Activated CD4-positive, alpha-beta T cell treated with anti-CD3 and anti-CD28 coated beads for 1 hour (primary cell): ENCODE data around the gene CHMP6.

Experiments
- DNase-seq: peaks from one replicate; pipeline ENCODE4 v3.0.0-alpha.2; 2020

CHMP6 gene

GRCh38 chr17:80995131-80995530 is 3.5 kb downstream of the CHMP6 start:
- no peak for DNase-seq

GRCh38 chr17:80996422-80997305 is 5.0 kb downstream of the CHMP6 start:
- no peak for DNase-seq

- no peak for DNase-seq
Observed at GRCh38 chr17:80997424-80998117, 5.9 kb downstream of the CHMP6 start.

GRCh38 chr17:80998118-80998747 is 6.6 kb downstream of the CHMP6 start:
- DNase-seq = no peak

- DNase-seq = no peak
Observed at GRCh38 chr17:80998748-80999535, 7.3 kb downstream of the CHMP6 start.

- no peak for DNase-seq
Observed at GRCh38 chr17:80999536-81000333, 8.1 kb downstream of the CHMP6 start.

GRCh38 chr17:81000334-81000630 is 8.6 kb downstream of the CHMP6 start:
- DNase-seq = no peak

GRCh38 chr17:81000631-81001357 is 9.2 kb downstream of the CHMP6 start:
- no peak for DNase-seq

- DNase-seq = no peak
Observed at GRCh38 chr17:81002013-81002384, 10.4 kb downstream of the CHMP6 start.

GRCh38 chr17:81002409-81003361 is 11.0 kb downstream of the CHMP6 start:
- no peak for DNase-seq

- no peak for DNase-seq
Observed at GRCh38 chr17:81003711-81004475, 12.3 kb downstream of the CHMP6 start.

GRCh38 chr17:81006891-81007290 is 15.2 kb downstream of the CHMP6 start:
- DNase-seq = no peak

- DNase-seq = no peak
Observed at GRCh38 chr17:81008140-81008539, 16.5 kb downstream of the CHMP6 start.

GRCh38 chr17:81009136-81009535 is 17.5 kb downstream of the CHMP6 start:
- DNase-seq = no peak

GRCh38 chr17:81010935-81011334 is 19.3 kb downstream of the CHMP6 start:
- no peak for DNase-seq

GRCh38 chr17:81011951-81012350 is 20.3 kb downstream of the CHMP6 start:
- DNase-seq = no peak

- no peak for DNase-seq
Observed at GRCh38 chr17:81012574-81013447, 21.2 kb downstream of the CHMP6 start.

- no peak for DNase-seq
Observed at GRCh38 chr17:81013642-81014041, 22.0 kb downstream of the CHMP6 start.

GRCh38 chr17:81015136-81015535 is 23.5 kb downstream of the CHMP6 start:
- no peak for DNase-seq
